ENCODE results near the gene TCHP.

Gene TCHP

DNA sequence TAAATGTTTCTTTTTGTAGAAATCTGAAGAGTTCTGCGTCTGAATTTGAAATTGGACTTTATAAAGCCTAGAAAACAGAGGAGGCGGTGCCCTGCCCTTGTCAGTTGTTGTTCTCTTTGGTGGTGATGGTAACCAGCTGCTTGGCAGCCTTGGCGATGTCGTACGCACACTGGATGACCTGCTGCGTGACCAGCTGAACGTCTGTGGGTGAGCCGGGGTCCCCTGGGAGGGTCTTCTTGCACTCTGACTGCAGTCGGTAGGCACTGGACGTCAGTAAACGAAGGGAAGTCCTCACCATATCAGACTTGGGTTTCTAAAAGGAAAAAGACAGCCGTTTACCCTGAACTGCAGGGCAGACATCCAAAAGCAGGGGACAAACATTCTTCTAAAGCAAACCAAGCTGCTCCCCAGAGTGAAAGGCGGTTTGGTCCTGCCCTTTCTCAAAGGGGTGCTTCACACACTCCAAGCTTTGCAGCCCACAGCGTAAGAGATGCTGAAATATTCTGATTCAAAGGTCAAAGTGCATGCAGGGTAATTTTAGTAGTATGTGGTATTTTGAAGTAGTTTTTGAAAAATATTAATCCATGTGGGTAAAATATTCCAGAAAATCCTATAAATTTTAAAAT lies 32.9 kb downstream of the TCHP start:
- DNase-seq (ENCODE audit: low read depth), result no peak

DNA sequence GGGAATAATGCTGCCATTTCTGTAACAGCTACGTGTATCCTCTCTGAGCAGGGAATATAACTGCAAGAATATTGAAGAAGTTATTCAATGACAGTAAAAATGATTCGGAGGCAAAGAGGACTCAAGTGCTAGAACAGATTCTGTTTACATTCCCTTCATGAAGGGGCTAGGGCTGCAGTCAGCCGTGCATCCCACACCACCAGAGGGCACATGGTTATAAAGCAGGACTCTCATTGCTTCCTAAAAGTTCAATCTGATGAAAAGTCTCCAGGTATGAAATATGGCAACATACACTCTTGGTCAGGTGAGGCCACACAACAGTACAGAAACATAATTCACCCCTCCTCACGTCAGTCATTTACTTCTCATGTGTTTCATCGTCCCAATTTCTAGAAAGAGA lies 34.0 kb downstream of the TCHP start:
- no peak for DNase-seq (ENCODE audit: low read depth)

DNA sequence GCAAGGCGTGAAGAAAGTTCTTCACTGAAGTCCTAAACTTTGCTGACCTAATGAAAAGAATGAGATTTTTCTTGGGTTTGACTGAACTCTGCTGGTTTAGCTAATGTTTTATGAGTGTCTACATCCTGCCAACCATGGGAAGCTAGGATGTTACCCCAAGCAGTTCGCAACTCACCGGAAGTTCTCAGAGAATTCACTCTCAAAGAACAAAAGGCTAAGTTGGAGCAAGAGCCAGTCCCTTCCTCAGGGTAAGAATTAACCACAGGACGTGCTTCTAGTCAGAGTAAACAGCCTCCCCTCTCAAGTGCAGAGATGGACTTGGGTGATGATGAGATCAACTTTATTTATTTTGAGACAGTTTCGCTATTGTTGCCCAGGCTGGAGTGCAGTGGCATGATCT lies 37.3 kb downstream of the TCHP start:
- DNase-seq (ENCODE audit: low read depth), result no peak

DNA sequence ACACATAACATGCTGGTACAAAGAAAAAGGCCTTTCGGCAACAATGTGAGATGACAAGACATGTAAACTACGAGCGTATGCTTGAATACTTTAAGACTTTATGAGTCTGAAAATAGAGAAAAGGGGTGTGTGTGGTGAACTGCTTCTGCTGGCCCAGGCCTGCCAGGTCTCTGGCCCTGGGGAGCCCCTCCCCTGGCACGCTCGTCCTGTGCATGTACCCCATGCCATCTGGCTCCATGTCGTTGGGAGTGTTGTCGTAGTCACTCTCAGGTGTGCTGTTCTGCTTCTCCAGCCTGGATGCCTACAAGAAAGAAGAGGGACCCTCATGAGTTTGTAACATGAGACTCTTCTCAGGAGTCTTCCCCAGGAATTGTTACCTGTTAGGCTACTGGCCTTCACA lies 38.9 kb downstream of the TCHP start:
- no peak for DNase-seq (ENCODE audit: low read depth)

DNA sequence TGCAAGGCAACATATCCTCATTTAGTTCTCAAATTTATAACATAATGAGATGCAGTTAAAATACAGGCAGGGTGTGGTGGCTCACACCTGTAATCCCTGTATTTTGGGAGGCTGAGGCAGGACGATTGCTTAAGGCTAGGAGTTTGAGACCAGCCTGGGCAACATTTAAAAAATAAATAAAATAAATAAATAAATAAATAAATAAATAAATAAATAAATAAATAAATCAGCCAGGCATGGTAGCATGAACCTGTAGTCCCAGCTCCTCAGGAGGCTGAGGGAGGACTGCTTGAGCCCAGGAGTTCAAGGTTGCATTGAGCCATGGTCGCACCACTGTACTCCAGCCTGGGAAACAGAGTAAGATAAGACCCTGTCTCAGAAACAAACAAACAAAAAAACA lies 39.4 kb downstream of the TCHP start:
- no peak for DNase-seq (ENCODE audit: low read depth)

DNA sequence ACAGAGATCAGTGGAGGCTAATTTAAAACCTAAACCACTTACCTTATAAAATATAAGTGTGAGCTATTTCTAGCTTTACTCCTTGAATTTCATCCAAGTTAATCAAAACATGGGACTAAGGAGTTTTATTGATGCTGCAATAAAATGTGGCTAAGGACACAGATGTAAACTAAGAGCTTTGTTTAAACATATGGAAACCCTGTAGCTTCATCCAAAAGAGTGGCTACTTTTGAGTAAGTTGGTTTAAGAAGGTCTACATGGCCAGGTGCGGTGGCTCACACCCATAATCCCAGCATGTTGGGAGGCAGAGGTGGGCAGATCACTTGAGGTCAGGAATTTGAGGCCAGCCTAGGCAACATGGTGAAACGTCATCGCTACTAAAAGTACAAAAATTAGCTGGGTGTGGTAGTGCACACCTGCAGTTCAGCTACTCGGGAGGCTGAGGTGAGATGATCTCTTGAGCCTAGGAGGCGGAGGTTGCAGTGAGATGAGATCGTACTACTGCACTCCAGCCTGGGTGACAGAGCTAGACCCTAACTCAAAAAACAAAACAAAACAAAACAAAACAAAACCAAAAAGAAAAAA lies 40.4 kb downstream of the TCHP start:
- no peak for DNase-seq (ENCODE audit: low read depth)

DNA sequence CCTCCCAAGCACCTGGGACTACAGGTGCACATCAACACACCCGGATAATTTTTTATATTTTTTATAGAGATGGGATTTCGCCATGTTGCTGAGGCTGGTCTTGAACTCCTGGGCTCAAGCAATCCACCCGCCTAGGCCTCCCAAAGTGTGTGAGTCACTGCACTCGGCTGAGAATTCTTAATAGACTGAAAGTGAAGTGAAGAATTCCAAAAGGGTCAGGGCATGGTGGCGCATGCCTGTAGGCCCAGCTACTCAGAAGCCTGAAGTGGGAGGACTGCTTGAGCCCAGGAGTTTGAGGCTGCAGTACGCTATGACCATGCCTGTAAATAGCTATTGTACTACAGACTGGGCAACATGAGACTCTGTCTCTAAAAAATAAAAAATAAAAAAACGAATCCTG lies 43.7 kb downstream of the TCHP start:
- no peak for DNase-seq (ENCODE audit: low read depth)

DNA sequence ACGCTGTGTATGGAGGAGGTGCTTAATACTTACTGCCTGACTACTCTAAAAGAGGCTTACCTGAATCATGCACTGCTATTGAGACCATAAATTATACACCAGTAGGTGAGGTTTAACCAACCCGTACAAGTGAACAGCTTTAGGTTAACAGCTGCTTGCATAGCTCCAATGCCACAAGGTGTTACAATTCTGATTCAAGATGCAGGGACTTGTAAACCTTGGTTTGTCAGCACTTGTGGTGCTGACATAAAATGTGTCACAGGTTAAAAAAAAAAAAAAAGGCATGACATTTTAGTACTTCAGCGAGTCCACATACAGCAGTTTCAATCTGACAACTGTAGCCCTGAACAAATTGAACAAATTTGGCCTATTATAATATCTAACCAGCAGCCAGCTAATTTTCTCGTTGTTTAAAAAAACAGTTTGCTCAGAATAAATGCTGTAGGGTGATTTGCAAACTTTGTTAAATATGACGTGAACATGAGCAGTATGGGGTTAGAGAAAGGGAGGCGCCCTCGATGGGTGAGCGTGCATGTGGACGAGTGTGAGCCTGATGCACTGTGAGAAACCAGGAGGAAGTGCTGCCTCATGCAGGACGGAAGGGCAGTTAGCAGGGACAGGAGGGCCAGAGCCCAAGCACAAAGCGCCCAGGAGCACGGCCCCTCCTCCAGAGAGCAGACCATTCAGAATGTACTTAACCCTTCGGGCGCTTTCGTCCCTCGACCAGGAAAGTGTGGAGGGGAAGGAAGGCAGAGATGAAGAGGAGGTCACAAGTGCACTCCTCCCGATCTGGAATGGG lies 44.7 kb downstream of the TCHP start:
- no peak for DNase-seq (ENCODE audit: low read depth)

DNA sequence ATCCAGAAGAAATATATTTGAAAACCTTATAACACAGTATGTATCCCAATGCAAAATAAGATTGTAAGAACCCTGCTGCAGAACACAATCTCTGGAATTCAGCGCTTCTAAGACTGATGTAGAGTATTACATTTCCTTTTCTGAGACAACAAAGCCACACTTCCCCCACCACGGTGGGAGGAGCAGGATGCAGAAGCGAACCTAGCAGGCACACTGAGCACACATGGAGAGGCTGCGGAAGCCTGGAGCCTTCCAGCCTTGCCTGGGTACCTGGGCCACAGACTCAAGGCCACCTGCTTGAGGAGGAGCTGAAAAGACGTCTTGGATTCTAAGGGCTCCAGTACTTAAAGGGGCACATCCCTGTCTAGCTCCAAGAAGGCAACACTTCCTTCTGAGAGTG lies 46.4 kb downstream of the TCHP start:
- DNase-seq (ENCODE audit: low read depth), result no peak

DNA sequence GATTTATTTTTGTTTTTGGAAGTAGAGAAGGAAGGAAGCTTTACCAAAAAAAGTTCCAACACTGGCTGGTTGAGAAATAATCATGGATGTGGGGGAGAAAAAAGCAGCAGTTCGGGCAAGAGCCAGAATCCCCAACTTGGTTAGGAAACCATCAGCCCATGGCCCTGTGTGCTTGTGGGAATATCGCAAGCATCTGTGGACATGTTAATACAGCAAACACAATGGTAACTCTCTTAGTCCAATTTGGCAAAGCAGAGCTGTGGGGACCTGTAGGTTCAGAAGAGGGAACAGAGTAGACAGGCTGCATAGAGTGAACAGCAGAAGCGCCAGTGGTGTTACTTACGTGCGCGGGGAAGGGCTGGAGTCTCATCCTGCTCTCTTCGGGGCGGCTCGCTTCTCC lies 46.8 kb downstream of the TCHP start:
- DNase-seq (ENCODE audit: low read depth), result no peak

DNA sequence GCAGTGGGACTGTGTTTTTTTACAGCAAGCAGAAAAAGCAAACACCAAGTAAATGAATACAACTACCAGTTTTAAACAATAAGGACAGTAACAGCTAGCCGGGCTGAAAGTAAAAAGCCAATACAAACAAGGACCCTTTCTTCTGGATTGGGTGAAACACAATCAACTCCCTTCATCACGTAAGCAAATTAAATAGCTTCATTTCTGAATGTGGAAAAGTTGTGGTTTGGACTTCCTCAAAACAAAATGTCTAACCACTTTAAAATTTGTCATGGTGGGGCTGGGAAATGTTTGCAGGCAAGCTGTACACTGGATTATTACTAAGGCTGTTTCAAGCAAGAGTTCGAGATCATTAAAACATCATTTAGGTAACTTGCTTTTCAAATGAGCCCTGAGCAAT lies 47.4 kb downstream of the TCHP start:
- no peak for DNase-seq (ENCODE audit: low read depth)

DNA sequence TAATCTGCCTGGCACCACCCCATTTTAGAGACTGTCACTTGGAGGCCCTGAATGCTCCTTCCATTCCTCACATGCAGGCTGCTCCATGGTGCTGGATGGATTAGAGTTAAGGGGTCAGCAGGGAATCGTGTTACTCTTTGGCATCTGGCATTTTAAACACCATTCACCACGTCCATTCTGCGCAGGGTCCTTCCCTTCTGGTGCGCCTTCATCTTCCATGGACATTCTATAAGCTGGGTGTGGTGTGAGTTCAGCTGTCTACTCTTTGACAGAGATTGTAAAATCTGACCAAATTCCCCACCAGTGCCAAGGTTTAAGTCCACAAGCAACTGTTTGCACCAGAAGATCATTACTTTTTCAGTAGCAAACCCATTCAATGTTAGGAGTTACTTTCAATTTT lies 48.3 kb downstream of the TCHP start:
- no peak for DNase-seq (ENCODE audit: low read depth)

DNA sequence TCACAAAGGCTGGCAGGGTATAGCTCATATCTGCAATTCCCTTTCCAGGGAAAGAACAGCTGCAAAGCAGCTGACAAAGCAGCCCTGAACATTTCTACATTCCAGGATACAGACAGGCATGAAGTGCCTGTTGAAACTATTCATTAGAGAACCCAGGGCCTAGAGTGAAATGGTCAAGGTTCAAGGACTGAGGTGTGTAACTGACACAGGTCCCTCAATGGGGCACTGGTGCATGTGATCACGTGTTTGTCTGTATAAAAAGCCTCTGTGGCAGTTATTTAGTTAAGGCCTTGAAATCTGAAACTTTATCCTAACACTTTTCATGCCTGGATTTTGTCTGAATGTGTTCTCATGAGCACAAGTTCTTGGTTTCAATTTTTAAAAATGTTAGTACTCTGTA lies 49.0 kb downstream of the TCHP start:
- no peak for DNase-seq (ENCODE audit: low read depth)

DNA sequence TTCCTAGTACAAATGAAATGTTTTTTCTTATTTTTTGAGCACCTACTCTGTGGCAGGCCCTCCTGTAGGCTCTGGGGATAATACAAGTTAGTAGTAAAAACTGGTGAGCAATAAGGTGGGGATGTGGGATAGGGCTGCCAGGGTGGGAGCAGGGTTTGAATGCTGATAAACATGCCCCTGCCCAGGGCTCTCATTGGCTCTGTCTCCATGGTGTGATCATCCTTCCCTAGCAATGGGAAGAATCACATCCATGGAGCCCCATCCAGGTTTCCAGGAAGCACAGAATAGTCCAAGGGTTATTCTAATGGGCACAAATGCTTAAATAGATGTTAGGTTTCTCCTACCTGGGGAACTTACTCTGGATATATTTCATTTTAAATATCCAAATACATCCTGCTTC lies 50.6 kb downstream of the TCHP start:
- no peak for DNase-seq (ENCODE audit: low read depth)

DNA sequence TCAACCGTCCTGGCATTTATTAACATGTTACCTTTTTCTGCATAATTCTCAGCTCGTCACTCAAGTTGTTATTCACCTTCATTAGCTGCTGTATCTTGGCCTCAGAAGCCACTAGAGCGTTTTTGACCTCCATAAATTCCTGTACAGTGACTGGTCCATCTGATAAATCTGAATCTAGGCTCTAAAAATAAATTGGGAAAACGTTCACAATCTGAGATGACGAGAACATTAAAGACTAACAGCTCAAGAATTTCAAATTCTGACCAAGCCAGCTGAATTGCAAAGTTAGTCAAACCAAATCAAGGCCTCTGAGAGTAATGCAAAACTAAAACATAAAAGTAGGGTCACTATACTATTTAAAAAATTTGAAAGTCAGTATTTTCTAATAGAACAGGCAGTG lies 51.1 kb downstream of the TCHP start:
- no peak for DNase-seq (ENCODE audit: low read depth)

DNA sequence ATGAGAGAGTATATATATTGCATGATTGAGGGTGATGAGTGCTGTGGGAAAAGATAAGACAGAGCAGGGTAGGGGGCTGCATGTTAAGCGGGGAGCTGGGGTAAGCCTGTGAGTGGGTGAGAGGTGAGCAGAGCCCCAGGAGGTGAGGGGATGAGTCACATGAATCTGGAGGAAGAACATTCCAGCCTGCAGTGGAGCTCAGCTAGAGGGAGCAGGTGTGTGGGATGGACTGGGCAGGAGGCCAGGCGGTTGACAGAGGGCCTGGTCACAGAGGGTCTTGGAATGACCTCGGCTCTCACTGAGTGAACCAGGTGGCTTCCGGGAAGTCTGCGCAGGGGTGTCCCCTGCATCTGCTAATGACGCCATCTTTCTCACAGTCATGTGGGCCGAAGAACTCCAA lies 51.7 kb downstream of the TCHP start:
- DNase-seq (ENCODE audit: low read depth), result no peak

DNA sequence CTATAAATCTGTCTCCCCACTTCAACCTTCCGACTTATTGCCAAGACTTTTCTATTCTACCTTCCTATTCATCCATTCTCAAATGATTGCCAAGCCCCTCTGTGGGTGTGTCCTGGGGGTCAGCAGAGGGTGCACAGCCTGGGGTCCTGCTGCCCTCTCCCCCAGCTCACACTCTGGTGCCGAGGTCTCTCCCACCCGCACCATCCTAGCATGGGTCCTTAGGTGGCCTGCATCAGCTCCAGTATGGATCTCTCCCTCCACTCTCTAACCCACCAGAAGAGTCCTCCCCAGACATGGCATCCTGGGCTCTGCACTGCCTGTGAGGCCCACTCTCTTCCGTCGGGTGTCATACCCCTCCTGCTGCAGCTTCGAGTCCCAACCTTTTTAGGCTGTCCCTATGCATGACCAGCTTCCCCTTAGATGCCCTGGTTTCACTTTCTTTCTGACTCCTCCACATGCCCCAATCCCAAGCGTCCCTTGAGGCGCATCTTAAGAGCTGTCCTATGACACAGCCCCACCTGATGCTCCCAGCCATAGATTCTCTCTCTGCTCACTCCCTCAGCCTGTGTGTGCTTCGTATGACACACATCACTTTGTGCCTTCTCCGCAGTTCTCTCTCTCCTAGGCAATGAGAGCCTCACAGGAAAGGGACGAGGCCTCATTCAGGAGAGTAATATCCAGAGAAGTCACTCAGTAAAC lies 52.2 kb downstream of the TCHP start:
- no peak for DNase-seq (ENCODE audit: low read depth)

DNA sequence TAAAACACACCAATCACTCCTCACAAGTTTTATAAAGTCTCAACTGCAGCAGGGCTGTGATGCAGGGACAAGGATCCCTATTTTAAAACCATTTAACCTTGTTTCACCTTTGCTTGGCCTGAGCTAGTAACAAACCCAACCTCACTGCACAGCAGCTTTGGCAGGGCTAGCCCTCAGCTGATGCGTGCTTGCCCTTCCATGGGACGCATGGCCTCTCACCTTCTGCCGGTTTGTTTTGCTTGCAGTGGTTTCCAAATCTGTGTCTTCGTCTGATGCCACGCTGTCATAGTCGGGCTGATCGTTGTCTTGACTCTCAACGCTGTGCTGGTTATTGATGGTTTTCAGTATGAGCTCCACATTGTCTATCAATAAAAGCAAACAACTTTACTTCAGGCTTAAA lies 52.8 kb downstream of the TCHP start:
- DNase-seq (ENCODE audit: low read depth), result no peak

DNA sequence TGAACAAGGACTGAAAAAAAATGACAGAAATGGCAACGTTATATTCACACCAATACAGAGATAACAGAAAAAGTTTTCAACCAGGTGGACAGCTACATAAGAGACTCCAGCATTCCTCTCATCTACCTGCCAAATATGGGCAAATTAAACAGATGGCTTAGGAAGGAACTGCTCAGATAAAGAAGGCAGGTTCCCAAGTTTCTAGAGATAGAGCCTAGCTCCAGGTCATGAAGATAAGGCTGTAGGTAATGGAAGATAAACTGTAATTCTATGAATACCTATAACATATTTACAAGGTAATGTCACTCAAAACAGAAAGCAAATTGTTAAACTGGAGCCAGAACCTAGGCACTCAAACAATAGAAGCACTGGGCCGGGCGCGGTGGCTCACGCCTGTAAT lies 53.6 kb downstream of the TCHP start:
- DNase-seq (ENCODE audit: low read depth), result no peak

DNA sequence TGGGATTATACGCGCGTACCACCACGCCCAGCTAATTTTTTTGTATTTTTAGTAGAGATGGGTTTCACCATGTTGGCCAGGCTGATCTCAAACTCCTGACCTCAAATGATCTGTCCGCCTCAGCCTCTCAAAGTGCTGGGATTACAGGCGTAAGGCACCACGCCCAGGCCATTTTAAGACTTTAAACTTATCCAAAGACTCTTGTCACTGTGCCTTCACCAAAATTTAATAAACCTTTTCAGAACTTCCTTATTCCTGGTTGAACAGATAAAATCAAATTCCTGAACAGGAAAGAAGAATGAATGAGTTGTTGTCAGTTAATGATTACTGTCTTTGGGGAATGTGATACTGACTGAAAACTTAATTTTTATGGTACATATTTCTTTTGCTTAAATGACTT lies 58.3 kb downstream of the TCHP start:
- no peak for DNase-seq (ENCODE audit: low read depth)

DNA sequence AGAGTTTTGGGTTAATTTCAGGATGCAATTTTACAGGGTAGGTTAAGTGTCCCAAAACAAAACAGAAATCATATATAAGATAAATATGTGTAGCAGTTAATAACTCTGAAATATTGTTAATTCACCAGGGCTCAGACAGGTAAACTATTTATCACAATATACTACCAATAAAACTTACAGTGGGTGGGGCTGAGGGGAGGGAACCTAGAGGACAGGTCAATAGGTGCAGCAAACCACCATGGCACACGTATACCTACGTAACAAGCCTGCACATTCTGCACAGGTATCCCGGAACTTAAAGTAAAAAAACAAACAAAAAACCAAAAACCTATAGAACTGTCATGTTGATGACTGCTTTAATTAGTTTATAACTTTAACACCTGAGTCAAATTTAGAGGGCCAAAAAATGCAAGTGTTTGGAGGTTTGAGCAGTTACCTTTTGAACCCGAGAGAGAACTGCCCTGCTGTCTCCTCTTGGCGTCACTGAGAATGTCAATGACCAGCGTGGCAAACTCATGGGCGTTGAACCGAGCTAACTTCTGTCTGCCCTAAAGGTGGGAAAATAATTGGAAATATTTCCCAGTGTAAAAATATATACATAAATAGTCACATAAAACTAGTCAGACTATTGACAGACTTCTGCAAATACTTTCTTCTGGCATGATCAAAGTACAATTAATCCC lies 59.5 kb downstream of the TCHP start:
- no peak for DNase-seq (ENCODE audit: low read depth)

DNA sequence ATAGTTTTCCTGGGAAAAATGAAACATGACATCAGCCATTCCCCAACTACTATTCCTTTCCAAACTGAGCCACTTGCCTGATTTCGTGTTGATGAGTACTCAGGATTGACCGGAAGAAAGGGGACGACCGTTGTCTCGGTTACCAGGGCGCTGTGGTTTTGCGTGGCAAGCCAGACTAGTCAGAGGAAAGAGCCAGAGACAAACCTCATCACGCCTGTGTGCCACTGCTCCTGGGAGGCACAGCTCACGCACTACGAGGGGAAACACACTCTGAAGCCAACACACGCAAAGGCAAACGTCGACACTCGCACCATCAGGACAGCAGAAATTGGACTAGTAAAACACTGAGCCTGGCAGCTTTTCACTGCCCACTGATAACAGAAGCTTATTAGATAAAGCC lies 61.1 kb downstream of the TCHP start:
- DNase-seq (ENCODE audit: low read depth), result no peak

DNA sequence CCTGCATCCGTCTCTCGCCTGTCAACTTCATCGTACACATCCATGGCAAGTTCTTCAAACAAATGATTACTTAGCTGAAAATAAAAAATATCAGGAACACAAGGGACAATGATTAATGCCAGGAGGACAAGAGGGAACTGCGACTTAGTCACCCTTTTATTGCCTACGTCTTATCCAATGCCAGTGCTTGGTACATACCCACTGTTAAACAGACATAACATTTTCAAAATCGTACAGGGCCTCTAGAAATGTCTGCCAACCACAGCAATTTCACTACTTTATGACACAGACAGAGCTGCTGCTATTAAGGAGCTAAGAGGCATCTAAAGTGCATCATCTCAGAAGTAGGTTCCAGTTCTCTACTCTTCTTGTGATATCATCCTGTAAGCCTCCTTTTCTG lies 61.5 kb downstream of the TCHP start:
- no peak for DNase-seq (ENCODE audit: low read depth)
